ENCODE measurements around the gene LYST.
"Not testable (repeated sequence)": the region's sequence is repeated elsewhere in the genome, so short reads cannot be mapped to it uniquely, and the experiment has no call there.

Gene LYST

GRCh38 chr1:235650341-235651169 lies 216.2 kb downstream of the LYST start:
- no peak for DNase-seq

GRCh38 chr1:235649368-235650163 lies 217.1 kb downstream of the LYST start, which contains the start of gene GNG4:
GNG4 (minus strand) TSS chr1:235649784; CDS start chr1:235583838, 65,946 bp downstream.
- no peak for DNase-seq

DNA sequence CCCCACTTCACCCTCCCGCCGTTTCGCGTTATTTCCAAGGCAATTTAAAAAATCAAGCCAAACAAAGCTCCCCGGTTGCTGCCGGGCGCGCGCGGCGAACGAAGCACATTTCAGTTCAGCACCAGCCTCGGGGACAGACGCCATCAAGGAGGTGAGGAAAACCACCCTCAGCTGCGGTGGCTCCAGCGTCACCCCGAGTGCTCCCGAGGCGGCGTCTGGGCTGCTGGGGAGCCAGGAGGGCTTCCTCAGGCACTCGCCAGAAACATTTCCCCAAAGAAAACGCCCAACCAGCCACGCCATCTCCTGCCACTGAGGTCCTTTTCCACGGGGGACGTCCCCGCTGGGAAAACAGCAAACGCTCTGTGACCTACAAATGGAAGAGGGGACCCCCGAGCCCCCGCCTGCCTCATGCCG lies 217.7 kb downstream of the LYST start:
- DNase-seq, result peak; percentile 45

- DNase-seq, result no peak
These were observed 218.2 kb downstream of the LYST start for GRCh38 chr1:235648407-235648907.

- not testable (repeated sequence) for DNase-seq
These were observed 219.2 kb downstream of the LYST start for GRCh38 chr1:235647537-235647936.

DNA sequence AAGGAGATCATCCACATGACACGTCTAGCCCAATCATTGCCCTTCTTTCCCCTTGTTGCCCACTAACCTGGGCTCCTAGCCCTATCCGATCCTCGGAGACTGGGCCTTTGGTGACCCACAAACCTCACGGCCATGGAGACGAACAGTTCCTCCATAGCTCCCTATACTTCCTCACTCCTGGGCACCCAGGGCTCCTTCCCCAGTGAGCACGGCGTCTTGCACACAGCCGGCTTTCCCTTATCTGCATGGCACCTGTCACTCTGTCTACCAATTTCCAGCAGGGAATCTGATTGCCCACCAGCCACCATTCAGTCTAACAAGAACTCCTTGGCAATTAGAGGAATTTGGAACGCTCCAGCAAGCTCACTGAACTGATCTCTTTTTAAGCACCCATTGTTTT lies 220.2 kb downstream of the LYST start:
- no peak for DNase-seq

DNA sequence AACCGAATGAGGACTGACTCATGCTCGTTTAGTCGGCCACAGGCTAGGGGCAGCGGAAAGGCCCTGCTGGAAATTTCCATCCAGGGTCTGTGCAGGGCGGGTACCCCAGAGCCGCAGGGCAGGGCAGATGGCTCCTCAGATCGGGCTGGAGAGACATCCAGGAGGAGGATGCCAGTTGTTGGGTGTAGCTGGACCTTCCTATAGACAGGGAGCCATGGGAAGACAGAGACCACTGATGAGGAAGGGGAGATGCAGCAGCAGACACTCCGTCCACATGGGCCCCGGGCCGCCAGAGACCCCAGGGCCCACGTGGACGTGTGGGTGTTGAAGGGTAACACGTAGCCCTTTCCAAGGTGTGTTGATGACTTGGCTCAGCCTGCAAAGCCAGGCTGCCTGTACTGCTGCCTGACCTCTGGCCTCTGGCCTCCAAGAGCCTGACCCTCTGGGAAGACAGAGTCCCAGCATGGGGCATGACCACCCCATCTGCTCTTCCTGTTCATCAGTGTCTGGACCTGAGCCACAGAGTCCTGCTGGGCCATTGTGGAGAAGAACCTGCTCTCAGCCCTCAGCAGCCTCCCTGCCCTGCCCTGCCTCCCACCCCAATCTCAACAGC lies 221.9 kb downstream of the LYST start:
- no peak for DNase-seq

GRCh38 chr1:235643837-235644692 lies 222.6 kb downstream of the LYST start:
- DNase-seq, result no peak

GRCh38 chr1:235642943-235643371 lies 223.7 kb downstream of the LYST start:
- no peak for DNase-seq

DNA sequence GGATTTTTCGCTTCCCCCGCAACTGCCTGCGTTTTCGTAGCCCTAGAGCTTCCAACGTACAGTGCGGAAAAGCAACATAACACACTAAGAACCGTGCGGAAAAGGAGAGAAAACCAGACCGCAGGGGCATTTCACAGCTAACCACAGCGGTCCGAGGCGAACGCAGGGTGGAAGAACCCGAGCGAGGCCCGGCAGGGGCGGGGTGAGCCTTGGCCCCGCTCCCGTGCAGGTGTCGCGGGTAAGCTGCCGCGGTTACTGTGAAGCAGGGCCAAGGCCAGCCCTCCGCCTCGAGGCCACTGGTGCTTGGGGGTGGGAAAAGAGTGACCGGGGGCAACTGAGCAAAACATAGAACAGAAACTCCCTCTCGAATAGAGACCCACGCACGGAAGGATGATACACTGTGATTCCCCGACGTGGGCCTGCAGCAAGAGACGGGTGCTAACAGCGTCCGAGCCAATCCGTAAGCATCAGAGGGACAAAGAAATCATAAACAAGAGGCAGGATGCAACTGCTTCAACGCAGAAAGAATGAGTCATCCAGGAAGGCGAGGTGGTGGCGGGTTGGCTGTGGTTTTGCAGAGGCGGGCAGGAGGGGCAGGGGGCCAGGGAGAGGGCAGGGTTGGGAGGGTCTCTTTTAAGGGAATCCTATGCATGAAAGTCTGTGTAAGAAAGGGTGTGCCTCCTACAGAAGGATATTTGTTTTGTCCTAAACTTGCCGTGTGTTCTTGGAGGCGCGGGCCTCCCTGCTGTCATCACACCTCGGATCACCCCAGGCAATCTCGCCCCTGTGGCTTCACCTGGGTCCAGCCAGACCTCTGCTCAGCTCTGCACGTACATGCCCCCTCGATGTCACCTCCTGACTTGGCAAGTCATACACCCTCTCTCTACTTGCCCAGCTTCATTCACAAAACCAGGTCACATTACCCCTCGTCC lies 224.4 kb downstream of the LYST start:
- no peak for DNase-seq

- DNase-seq, result no peak
These were observed 226.1 kb downstream of the LYST start for GRCh38 chr1:235640580-235640979.

- no peak for DNase-seq
These were observed 227.2 kb downstream of the LYST start for GRCh38 chr1:235639226-235640205.

- not testable (repeated sequence) for DNase-seq
These were observed 228.1 kb downstream of the LYST start for GRCh38 chr1:235638612-235639011.

- DNase-seq, result no peak
These were observed 228.8 kb downstream of the LYST start for GRCh38 chr1:235637756-235638534.

- no peak for DNase-seq
These were observed 230.6 kb downstream of the LYST start for GRCh38 chr1:235635938-235636662.

- DNase-seq, result no peak
These were observed 234.0 kb downstream of the LYST start for GRCh38 chr1:235632506-235633401.

- DNase-seq, result no peak
These were observed 234.9 kb downstream of the LYST start for GRCh38 chr1:235631816-235632215.
